Kidney epithelial cell (primary cell): ENCODE results near the gene HDDC3. TPM values are rescaled to one million over a fixed set of nuclear protein-coding genes. Genes with fewer than 3 reads are reported as not detected.

Source experiments
- DNase-seq: peaks from one replicate; pipeline ENCODE4 v3.0.0-alpha.2; 2010; ENCODE audit warnings: low read depth
- H3K27me3 ChIP-seq: 2 replicates; pipeline ENCODE4 v1.6.0; 2011; ENCODE audit warnings: low read length; ENCODE audit not compliant: control insufficient read depth, insufficient read depth
- H3K36me3 ChIP-seq: 2 replicates; pipeline ENCODE4 v1.5.1; 2011; ENCODE audit warnings: low read length; ENCODE audit not compliant: control insufficient read depth, insufficient read depth
- H3K4me3 ChIP-seq: 2 replicates; pipeline ENCODE4 v1.5.1; 2011; ENCODE audit warnings: low read depth, mild to moderate bottlenecking, control low read depth, low read length
- total RNA-seq: library from RNA; depleted of rRNA; stranded (reverse); fragments of >200 nt; gene quantifications from 2 replicates; pipeline ENCODE4 v1.2.3, GENCODE V29; 2015
- TF ChIP-seq, protein P1 (sequence below): IDR thresholded peaks from 2 replicates; pipeline ENCODE4 v1.5.1; 2011; ENCODE audit warnings: mild to moderate bottlenecking, moderate library complexity, low read length, control low read depth, inconsistent platforms; ENCODE audit not compliant: insufficient read depth, poor library complexity, severe bottlenecking

The HDDC3 gene, protein sequence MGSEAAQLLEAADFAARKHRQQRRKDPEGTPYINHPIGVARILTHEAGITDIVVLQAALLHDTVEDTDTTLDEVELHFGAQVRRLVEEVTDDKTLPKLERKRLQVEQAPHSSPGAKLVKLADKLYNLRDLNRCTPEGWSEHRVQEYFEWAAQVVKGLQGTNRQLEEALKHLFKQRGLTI
- 20.0 and 24.4 TPM in 2 replicates for total RNA-seq

DNA sequence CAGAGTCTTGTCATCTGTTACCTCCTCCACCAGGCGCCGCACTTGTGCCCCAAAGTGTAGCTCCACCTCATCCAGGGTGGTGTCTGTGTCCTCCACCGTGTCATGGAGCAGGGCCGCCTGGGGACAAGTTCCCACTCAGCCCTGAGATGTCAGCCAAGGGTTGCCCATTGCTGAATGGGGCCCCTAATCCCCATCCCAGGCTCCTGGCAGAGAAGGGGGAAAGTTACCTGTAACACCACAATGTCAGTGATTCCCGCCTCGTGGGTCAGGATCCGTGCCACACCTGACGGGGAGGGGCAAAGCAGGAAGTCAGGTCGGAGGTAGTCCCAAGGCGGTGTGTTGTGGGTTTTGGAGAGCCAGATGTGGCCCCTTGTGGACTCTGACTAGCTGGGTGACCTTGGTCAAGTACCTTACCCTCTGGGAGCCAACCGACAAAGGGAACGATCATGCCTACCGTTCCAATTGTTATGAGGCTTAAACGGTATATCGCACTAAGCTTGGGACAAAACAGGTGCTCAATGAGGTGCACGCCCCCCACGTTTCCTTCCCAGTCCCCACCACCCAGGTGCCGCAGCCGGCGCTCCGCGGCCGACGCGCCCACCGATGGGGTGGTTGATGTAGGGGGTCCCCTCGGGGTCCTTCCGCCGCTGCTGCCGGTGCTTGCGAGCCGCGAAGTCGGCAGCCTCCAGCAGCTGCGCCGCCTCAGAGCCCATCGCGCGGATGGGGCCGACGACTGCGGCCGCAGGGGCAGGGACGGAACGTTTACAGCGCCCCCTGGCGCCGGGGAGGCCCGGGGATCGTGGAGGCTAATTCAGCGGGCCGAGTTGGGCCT is at the start of gene HDDC3:
Gene HDDC3 (minus strand): TSS at position 722 of the 832 bp plus-strand sequence. CDS start 9 bp downstream, at position 713.
- peak within 1 kb of the TSS; percentile 88 for H3K4me3 ChIP-seq
- no peaks in the 10 kb centered on the region for H3K36me3 ChIP-seq
- DNase-seq: no peak
- TF ChIP-seq, protein P1, sequence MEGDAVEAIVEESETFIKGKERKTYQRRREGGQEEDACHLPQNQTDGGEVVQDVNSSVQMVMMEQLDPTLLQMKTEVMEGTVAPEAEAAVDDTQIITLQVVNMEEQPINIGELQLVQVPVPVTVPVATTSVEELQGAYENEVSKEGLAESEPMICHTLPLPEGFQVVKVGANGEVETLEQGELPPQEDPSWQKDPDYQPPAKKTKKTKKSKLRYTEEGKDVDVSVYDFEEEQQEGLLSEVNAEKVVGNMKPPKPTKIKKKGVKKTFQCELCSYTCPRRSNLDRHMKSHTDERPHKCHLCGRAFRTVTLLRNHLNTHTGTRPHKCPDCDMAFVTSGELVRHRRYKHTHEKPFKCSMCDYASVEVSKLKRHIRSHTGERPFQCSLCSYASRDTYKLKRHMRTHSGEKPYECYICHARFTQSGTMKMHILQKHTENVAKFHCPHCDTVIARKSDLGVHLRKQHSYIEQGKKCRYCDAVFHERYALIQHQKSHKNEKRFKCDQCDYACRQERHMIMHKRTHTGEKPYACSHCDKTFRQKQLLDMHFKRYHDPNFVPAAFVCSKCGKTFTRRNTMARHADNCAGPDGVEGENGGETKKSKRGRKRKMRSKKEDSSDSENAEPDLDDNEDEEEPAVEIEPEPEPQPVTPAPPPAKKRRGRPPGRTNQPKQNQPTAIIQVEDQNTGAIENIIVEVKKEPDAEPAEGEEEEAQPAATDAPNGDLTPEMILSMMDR: peak; percentile 86
- no peaks in the 10 kb centered on the region for H3K27me3 ChIP-seq

DNA sequence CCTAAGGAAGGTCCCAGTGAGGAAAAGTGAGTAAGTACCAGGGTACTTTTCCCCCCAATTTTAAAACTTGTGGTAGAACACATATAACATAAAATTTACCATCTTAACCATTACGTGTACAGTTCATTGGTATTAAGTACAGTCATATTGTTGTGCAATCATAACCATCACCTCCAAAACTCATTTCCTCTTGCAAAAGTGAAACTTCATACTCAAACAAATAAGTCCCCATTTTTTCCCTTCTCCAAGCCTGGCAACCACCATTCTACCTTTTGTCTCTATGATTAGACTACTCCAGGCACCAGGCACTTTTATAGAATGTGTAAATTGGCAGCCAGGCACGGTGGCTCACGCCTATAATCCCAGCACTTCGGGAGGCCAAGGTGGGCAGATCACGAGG is 49.8 kb upstream of the HDDC3 start:
- H3K36me3 ChIP-seq: peaks cover 4% of the 10 kb centered on the region
- TF ChIP-seq, protein P1: no peak
- DNase-seq: no peak
- H3K4me3 ChIP-seq: no peak overlapping the region
- no peaks in the 10 kb centered on the region for H3K27me3 ChIP-seq

DNA sequence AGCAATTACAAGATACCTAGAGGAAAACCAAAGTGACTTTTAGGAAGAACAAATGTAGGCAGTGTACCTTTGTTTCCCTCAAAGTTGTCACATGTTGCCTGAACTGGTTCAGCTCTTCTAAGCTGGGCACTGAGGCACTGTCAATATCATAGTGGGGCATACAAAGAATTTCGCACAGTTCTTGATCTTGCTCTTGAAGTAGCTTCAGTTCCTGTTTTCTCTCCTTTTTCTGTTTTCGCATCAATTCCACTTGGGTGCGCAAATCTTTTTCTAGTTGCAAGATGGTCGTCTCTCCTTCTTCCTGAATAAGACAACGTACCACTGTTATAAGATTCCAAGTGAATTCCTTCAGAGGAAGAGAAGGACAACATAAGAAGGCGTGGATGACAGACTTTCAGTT is 49.3 kb upstream of the HDDC3 start:
- TF ChIP-seq, protein P1: no peak
- DNase-seq: no peak
- Histone ChIP-seq H3K36me3 (peaks cover 4% of the 10 kb centered on the region), H3K27me3 (no peaks in the 10 kb centered on the region), H3K4me3 (no peak overlapping the region)

DNA sequence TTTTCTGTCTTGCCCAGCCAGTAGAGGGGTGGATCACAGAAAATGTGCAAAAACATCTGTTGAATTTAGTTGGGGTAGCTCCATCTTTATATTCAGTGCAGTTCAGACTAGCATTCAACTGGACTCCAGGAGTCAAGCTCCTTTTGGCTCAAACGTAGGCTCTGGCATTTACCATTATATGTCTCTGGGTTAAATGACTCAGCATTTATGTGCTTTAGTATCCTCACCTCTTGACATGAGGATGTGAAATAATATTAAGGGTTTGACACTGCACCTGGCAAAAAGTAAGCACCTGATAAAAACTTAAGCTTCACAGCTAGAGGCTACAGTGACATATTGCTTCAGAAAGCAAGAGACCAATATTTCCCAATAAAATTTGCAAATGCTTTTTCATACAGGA is 47.2 kb upstream of the HDDC3 start:
- TF ChIP-seq, protein P1: no peak
- H3K36me3 ChIP-seq: peaks cover 4% of the 10 kb centered on the region
- no peaks in the 10 kb centered on the region for H3K27me3 ChIP-seq
- no peak for DNase-seq
- H3K4me3 ChIP-seq: no peak overlapping the region

DNA sequence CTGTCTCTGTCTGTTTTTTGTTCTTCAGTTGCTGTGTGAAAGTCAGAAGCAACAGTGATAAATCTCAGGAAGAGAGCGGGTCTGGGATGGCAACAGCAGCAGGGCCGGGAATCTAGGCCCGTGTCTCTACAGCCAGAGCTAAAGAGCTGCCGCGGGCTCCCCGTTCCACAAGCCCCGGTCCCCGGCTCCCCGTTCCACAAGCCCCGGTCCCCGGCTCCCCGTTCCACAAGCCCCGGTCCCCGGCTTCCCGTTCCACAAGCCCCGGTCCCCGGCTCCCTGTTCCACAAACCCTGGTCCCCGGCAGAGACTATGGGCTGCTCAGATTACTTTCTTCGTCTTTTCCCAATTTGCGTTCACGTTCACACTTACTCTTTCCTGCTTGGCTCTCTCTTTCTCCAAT is 41.9 kb upstream of the HDDC3 start:
- Histone ChIP-seq H3K4me3 (no peak overlapping the region), H3K27me3 (no peaks in the 10 kb centered on the region), H3K36me3 (peaks cover 2% of the 10 kb centered on the region)
- TF ChIP-seq, protein P1: no peak
- DNase-seq: no peak
